Measurements from ENCODE around the gene HSF2BP. TPM values are rescaled to one million over a fixed set of nuclear protein-coding genes. Genes with fewer than 3 reads are reported as not detected.
"Not testable (repeated sequence)": the region's sequence is repeated elsewhere in the genome, so short reads cannot be mapped to it uniquely, and the experiment has no call there.

The HSF2BP gene
- total RNA-seq, 1 donor from 2014 or later: 3.4 TPM

GRCh38 chr21:43619344-43619743, 39.9 kb downstream of the HSF2BP start:
- DNase-seq (ENCODE audit: extremely low spot score, unreplicated experiment): no peak
- no peak overlapping the region for H3K4me3 Mint-ChIP-seq (ENCODE audit: unreplicated experiment)
- no peak overlapping the region for H3K27ac Mint-ChIP-seq (ENCODE audit: unreplicated experiment)
- no peaks in the 10 kb centered on the region for H3K27me3 Mint-ChIP-seq (ENCODE audit: unreplicated experiment)
- H3K4me1 Mint-ChIP-seq (ENCODE audit: unreplicated experiment): peaks cover 9% of the 10 kb centered on the region
- TF ChIP-seq CTCF (IDR thresholded peaks at IDR 0.05): no peak
- peaks cover 20% of the 10 kb centered on the region for H3K36me3 Mint-ChIP-seq (ENCODE audit: unreplicated experiment)
- H3K9me3 Mint-ChIP-seq (ENCODE audit: unreplicated experiment): no peaks in the 10 kb centered on the region

- Mint-ChIP-seq H3K27me3 (ENCODE audit: unreplicated experiment) (no peaks in the 10 kb centered on the region), H3K4me1 (ENCODE audit: unreplicated experiment) (peaks cover 12% of the 10 kb centered on the region), H3K9me3 (ENCODE audit: unreplicated experiment) (no peaks in the 10 kb centered on the region), H3K27ac (ENCODE audit: unreplicated experiment) (no peak overlapping the region), H3K4me3 (ENCODE audit: unreplicated experiment) (no peak overlapping the region), H3K36me3 (ENCODE audit: unreplicated experiment) (peaks cover 20% of the 10 kb centered on the region)
- no peak for DNase-seq (ENCODE audit: extremely low spot score, unreplicated experiment)
- TF ChIP-seq CTCF (IDR thresholded peaks at IDR 0.05): no peak
Observed at GRCh38 chr21:43618940-43619339, 40.3 kb downstream of the HSF2BP start.

- not testable (repeated sequence) for DNase-seq (ENCODE audit: extremely low spot score, unreplicated experiment); H3K27ac Mint-ChIP-seq (ENCODE audit: unreplicated experiment); H3K4me3 Mint-ChIP-seq (ENCODE audit: unreplicated experiment); H3K9me3 Mint-ChIP-seq (ENCODE audit: unreplicated experiment); H3K27me3 Mint-ChIP-seq (ENCODE audit: unreplicated experiment)
- peaks cover 29% of the 10 kb centered on the region for H3K4me1 Mint-ChIP-seq (ENCODE audit: unreplicated experiment)
- peaks cover 13% of the 10 kb centered on the region for H3K36me3 Mint-ChIP-seq (ENCODE audit: unreplicated experiment)
Observed at GRCh38 chr21:43616861-43617260, 42.4 kb downstream of the HSF2BP start.

- Mint-ChIP-seq H3K4me1 (ENCODE audit: unreplicated experiment) (peaks cover 40% of the 10 kb centered on the region), H3K36me3 (ENCODE audit: unreplicated experiment) (peaks cover 7% of the 10 kb centered on the region), H3K9me3 (ENCODE audit: unreplicated experiment) (no peaks in the 10 kb centered on the region), H3K27ac (ENCODE audit: unreplicated experiment) (no peak overlapping the region), H3K4me3 (ENCODE audit: unreplicated experiment) (no peak overlapping the region), H3K27me3 (ENCODE audit: unreplicated experiment) (no peaks in the 10 kb centered on the region)
- no peak for TF ChIP-seq CTCF (IDR thresholded peaks at IDR 0.05)
- DNase-seq (ENCODE audit: extremely low spot score, unreplicated experiment): no peak
Observed at GRCh38 chr21:43614839-43615238, 44.4 kb downstream of the HSF2BP start.

- no peak for TF ChIP-seq CTCF (IDR thresholded peaks at IDR 0.05)
- H3K27ac Mint-ChIP-seq (ENCODE audit: unreplicated experiment): no peak overlapping the region
- H3K27me3 Mint-ChIP-seq (ENCODE audit: unreplicated experiment): no peaks in the 10 kb centered on the region
- H3K4me1 Mint-ChIP-seq (ENCODE audit: unreplicated experiment): peaks cover 48% of the 10 kb centered on the region
- no peak for DNase-seq (ENCODE audit: extremely low spot score, unreplicated experiment)
- H3K4me3 Mint-ChIP-seq (ENCODE audit: unreplicated experiment): no peak overlapping the region
- H3K36me3 Mint-ChIP-seq (ENCODE audit: unreplicated experiment): peaks cover 6% of the 10 kb centered on the region
- H3K9me3 Mint-ChIP-seq (ENCODE audit: unreplicated experiment): no peaks in the 10 kb centered on the region
Observed at GRCh38 chr21:43613755-43614638, 45.3 kb downstream of the HSF2BP start.
